HepG2 (cell line): ENCODE data around the gene SOX9. TPM values are rescaled to one million over a fixed set of nuclear protein-coding genes. Genes with fewer than 3 reads are reported as not detected.

ENCODE experiments used
- HMG20B ChIP-seq: conservative IDR thresholded peaks from 2 replicates; pipeline ENCODE4 v1.6.1; 2016; ENCODE audit warnings: missing genetic modification reagents, missing compliant biosample characterization
- PAWR ChIP-seq: sonication (generic); formaldehyde crosslinking; IDR thresholded peaks from 2 replicates; pipeline ENCODE4 v1.4.0; 2020; ENCODE audit warnings: missing genetic modification reagents, mild to moderate bottlenecking, borderline replicate concordance
- PTBP1 ChIP-seq: fragments of 200-400 bp; formaldehyde crosslinking; IDR thresholded peaks from 2 replicates; pipeline ENCODE4 v1.6.1; 2018; ENCODE audit warnings: low read length, low read depth; ENCODE audit not compliant: poor library complexity, severe bottlenecking
- REL ChIP-seq: sonication (generic); formaldehyde crosslinking; conservative IDR thresholded peaks from 2 replicates; pipeline ENCODE4 v1.8.0; 2022; ENCODE audit warnings: mild to moderate bottlenecking, missing genetic modification reagents, moderate library complexity
- ZC3H13 ChIP-seq: sonication (generic); formaldehyde crosslinking; IDR thresholded peaks from 2 replicates; pipeline ENCODE4 v1.8.1; 2023; ENCODE audit warnings: mild to moderate bottlenecking, missing genetic modification reagents, moderate library complexity
- ZNF335 ChIP-seq: sonication (generic); formaldehyde crosslinking; IDR thresholded peaks from 2 replicates; pipeline ENCODE4 v1.4.0; 2020; ENCODE audit warnings: missing genetic modification reagents
- ZNF674 ChIP-seq: sonication (generic); formaldehyde crosslinking; IDR thresholded peaks from 2 replicates; pipeline ENCODE4 v1.5.0; 2020; ENCODE audit warnings: low read depth, mild to moderate bottlenecking, missing genetic modification reagents
- polyA plus RNA-seq, 8 experiments: library from polyadenylated mRNA; depleted of rRNA in 3 of 8; stranded (reverse) in 7 of 8; unstranded in 1 of 8; fragments of >200 nt; fragmentation: Illumina TruSeq in 4 of 8; extraction: Trizol in 4 of 8; gene quantifications; 2 replicates each; pipeline versions ENCODE4 v1.2.1 to v1.2.3, GENCODE V29; 2011 to 2016; ENCODE audit warnings: low read depth in 4 of 8, missing spikeins in 1 of 8, mixed read lengths in 1 of 8; ENCODE audit not compliant: insufficient read depth in 1 of 8
- total RNA-seq, 5 experiments: library from RNA; depleted of rRNA; stranded (reverse); fragments of >200 nt; fragmentation: Illumina TruSeq; extraction: Trizol; gene quantifications; 2 replicates each; pipeline ENCODE4 v1.2.3, GENCODE V29; 2016; ENCODE audit warnings: low read depth in 1 of 5
- TF ChIP-seq, protein P1 (sequence below): IDR thresholded peaks from 2 replicates; pipeline ENCODE4 v1.6.1; 2016; ENCODE audit warnings: missing genetic modification reagents, missing compliant biosample characterization
- TF ChIP-seq, protein P2 (sequence below): sonication (generic); formaldehyde crosslinking; conservative IDR thresholded peaks from 2 replicates; pipeline ENCODE4 v1.5.0; 2020; ENCODE audit warnings: missing genetic modification reagents
- TF ChIP-seq, protein P3 (sequence below): sonication (generic); formaldehyde crosslinking; IDR thresholded peaks from 2 replicates; pipeline ENCODE4 v1.4.0; 2020; ENCODE audit warnings: missing genetic modification reagents, mild to moderate bottlenecking, borderline replicate concordance
- TF ChIP-seq, protein P4 (sequence below): sonication (generic); formaldehyde crosslinking; IDR thresholded peaks from 2 replicates; pipeline ENCODE4 v1.4.0; 2020; ENCODE audit warnings: missing genetic modification reagents, mild to moderate bottlenecking, borderline replicate concordance
- TF ChIP-seq, protein P5 (sequence below): sonication (generic); formaldehyde crosslinking; IDR thresholded peaks from 2 replicates; pipeline ENCODE4 v1.8.0; 2022; ENCODE audit warnings: missing genetic modification reagents, low read depth, mild to moderate bottlenecking, borderline replicate concordance

SOX9 gene
- total and polyA plus RNA-seq, 2 of the 13 experiments (the other 11 are each of a cell fraction or from before 2014, with no cell fraction given) = 16.1 to 27.6 TPM

DNA sequence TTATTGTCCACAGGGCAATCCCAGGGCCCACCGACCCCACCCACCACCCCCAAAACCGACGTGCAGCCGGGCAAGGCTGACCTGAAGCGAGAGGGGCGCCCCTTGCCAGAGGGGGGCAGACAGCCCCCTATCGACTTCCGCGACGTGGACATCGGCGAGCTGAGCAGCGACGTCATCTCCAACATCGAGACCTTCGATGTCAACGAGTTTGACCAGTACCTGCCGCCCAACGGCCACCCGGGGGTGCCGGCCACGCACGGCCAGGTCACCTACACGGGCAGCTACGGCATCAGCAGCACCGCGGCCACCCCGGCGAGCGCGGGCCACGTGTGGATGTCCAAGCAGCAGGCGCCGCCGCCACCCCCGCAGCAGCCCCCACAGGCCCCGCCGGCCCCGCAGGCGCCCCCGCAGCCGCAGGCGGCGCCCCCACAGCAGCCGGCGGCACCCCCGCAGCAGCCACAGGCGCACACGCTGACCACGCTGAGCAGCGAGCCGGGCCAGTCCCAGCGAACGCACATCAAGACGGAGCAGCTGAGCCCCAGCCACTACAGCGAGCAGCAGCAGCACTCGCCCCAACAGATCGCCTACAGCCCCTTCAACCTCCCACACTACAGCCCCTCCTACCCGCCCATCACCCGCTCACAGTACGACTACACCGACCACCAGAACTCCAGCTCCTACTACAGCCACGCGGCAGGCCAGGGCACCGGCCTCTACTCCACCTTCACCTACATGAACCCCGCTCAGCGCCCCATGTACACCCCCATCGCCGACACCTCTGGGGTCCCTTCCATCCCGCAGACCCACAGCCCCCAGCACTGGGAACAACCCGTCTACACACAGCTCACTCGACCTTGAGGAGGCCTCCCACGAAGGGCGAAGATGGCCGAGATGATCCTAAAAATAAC lies 3.0 kb downstream of the SOX9 start (continued):
- TF ChIP-seq, protein P1, sequence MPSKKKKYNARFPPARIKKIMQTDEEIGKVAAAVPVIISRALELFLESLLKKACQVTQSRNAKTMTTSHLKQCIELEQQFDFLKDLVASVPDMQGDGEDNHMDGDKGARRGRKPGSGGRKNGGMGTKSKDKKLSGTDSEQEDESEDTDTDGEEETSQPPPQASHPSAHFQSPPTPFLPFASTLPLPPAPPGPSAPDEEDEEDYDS (CRISPR knock-in tag) = peak; percentile 1; the same call in 1 of the 2 replicates
- no peak for TF ChIP-seq ZNF335 (CRISPR knock-in tag)
- TF ChIP-seq HMG20B (CRISPR knock-in tag) = no peak
- TF ChIP-seq, protein P2, sequence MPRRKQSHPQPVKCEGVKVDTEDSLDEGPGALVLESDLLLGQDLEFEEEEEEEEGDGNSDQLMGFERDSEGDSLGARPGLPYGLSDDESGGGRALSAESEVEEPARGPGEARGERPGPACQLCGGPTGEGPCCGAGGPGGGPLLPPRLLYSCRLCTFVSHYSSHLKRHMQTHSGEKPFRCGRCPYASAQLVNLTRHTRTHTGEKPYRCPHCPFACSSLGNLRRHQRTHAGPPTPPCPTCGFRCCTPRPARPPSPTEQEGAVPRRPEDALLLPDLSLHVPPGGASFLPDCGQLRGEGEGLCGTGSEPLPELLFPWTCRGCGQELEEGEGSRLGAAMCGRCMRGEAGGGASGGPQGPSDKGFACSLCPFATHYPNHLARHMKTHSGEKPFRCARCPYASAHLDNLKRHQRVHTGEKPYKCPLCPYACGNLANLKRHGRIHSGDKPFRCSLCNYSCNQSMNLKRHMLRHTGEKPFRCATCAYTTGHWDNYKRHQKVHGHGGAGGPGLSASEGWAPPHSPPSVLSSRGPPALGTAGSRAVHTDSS (CRISPR knock-in tag) = 0 out of 2 replicates have a peak, but pooled peaks have one; percentile 21
- TF ChIP-seq, protein P3, sequence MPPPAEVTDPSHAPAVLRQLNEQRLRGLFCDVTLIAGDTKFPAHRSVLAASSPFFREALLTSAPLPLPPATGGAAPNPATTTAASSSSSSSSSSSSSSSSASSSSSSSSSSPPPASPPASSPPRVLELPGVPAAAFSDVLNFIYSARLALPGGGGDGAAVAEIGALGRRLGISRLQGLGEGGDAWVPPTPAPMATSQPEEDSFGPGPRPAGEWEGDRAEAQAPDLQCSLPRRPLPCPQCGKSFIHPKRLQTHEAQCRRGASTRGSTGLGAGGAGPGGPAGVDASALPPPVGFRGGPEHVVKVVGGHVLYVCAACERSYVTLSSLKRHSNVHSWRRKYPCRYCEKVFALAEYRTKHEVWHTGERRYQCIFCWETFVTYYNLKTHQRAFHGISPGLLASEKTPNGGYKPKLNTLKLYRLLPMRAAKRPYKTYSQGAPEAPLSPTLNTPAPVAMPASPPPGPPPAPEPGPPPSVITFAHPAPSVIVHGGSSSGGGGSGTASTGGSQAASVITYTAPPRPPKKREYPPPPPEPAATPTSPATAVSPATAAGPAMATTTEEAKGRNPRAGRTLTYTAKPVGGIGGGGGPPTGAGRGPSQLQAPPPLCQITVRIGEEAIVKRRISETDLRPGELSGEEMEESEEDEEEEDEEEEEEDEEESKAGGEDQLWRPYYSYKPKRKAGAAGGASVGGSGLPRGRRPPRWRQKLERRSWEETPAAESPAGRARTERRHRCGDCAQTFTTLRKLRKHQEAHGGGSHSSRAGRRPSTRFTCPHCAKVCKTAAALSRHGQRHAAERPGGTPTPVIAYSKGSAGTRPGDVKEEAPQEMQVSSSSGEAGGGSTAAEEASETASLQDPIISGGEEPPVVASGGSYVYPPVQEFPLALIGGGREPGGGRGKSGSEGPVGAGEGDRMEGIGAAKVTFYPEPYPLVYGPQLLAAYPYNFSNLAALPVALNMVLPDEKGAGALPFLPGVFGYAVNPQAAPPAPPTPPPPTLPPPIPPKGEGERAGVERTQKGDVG (CRISPR knock-in tag) = no peak; the same call in 1 of the 2 replicates
- peak; percentile 98 for TF ChIP-seq ZC3H13 (CRISPR knock-in tag)
- TF ChIP-seq REL = 0 out of 2 replicates have a peak, but pooled peaks have one; percentile 34
- TF ChIP-seq, protein P4, sequence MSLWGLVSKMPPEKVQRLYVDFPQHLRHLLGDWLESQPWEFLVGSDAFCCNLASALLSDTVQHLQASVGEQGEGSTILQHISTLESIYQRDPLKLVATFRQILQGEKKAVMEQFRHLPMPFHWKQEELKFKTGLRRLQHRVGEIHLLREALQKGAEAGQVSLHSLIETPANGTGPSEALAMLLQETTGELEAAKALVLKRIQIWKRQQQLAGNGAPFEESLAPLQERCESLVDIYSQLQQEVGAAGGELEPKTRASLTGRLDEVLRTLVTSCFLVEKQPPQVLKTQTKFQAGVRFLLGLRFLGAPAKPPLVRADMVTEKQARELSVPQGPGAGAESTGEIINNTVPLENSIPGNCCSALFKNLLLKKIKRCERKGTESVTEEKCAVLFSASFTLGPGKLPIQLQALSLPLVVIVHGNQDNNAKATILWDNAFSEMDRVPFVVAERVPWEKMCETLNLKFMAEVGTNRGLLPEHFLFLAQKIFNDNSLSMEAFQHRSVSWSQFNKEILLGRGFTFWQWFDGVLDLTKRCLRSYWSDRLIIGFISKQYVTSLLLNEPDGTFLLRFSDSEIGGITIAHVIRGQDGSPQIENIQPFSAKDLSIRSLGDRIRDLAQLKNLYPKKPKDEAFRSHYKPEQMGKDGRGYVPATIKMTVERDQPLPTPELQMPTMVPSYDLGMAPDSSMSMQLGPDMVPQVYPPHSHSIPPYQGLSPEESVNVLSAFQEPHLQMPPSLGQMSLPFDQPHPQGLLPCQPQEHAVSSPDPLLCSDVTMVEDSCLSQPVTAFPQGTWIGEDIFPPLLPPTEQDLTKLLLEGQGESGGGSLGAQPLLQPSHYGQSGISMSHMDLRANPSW (CRISPR knock-in tag) = no peak
- TF ChIP-seq PAWR = no peak
- TF ChIP-seq, protein P5, sequence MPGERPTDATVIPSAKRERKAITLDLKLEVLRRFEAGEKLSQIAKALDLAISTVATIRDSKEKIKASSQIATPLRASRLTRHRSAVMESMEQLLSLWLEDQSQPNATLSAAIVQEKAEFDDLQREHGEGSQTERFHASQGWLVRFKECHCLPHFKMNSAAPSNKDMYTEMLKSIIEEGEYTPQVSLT (CRISPR knock-in tag) = peak; percentile 79; the same call in 1 of the 2 replicates
- 0 out of 2 replicates have a peak, but pooled peaks have one; percentile 79 for TF ChIP-seq ZNF674 (CRISPR knock-in tag)
- TF ChIP-seq PTBP1 = peak; percentile 83
